GM13976 (cell line): ENCODE results near the gene DCBLD1.

Experiments
- DNase-seq: peaks from one replicate; pipeline ENCODE4 v3.0.0; 2012; ENCODE audit warnings: low spot score
- CTCF ChIP-seq: IDR thresholded peaks from 2 replicates; pipeline ENCODE4 v1.5.1; 2012; ENCODE audit warnings: borderline replicate concordance, mild to moderate bottlenecking; ENCODE audit not compliant: insufficient read depth; ENCODE audit errors: extremely low read depth, missing control alignments, control extremely low read depth
- in situ Hi-C: fragments of 300-500 bp; cut with MboI; formaldehyde crosslinking; loops from one replicate; pipeline ENCODE4 v1.12.0; 2022; ENCODE audit warnings: low sequenced_read_pairs, mixed read lengths, inconsistent platforms; ENCODE audit not compliant: unreplicated experiment

DCBLD1 gene

DNA sequence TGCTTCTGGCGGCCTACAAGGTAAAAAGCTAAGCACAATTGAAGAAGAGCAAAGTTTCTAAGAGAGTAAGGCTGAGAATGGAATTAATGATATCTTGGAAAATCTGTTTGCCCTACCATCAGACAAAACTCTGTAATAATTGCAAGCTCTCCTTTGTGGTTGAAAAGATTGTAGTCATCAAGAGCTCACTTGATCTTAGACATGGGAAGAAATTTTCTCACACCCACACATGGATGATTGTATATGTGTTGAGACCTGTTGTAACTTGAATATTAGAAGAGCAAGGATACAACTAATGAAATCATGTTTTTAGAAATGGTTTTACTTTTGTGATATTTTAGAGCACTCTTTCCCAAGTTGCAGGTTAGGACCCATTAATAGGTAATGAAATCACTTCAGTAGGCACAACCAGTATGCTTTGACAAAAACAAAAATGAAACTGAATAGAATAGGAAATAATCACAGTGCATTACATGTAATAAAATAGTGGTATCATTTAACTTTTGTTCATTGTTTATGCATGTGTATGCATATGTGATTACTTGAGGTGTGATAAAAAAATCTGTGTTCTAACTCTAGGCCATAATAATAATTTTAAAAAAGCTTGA, 14.0 kb downstream of the DCBLD1 start:
- no peak for DNase-seq
- in situ Hi-C loops = no loop called here
- no peak for TF ChIP-seq CTCF

GRCh38 chr6:117497237-117497636, 14.8 kb downstream of the DCBLD1 start:
- DNase-seq = no peak
- TF ChIP-seq CTCF = no peak
- in situ Hi-C loops = no loop called here

DNA sequence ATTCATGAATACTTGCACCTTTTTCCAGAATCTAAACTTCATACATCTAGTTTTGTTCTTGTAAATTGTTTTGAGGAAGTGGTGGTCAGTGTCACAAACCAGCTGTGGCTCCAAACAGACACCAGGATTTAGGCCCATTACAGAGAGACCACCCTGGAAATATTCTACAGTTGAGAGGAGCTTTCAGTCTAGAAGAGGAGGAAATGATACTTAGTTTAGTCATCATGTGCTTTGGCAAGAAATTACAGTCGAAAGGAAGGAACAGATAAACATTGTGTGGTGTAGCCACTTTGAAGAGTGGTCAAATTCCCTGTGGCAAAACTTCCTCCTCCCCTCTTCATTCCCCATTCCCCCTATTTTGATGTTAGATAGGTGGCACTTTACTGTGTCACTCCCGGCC, 15.7 kb downstream of the DCBLD1 start:
- no peak for TF ChIP-seq CTCF
- no peak for DNase-seq
- in situ Hi-C loops = no loop called here

GRCh38 chr6:117501722-117502121, 19.2 kb downstream of the DCBLD1 start:
- no peak for DNase-seq
- in situ Hi-C loops = no loop called here

DNA sequence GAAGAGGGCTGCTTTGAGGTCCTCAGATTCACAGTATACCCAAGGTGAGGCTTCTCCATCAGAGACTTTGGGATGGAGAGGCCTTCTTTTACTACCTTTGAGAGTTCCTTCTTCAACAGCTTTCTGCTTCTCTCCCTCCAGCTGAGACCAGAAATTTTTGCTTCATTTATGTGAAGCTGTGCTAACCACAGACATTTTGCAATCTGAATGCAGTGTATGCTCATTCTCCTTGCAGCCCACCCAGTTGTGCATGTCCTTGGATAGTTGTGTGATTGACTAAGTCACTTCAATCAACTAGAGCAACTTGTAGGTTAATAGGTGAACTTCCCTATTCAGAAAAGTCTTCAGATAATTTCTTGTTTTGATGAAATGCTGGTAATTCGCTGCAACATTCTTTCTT, 20.1 kb downstream of the DCBLD1 start:
- no peak for TF ChIP-seq CTCF
- in situ Hi-C loops = no loop called here
- no peak for DNase-seq

More at GRCh38 chr6:117501722-117502121, 19.2 kb downstream of the DCBLD1 start:
- TF ChIP-seq CTCF = no peak

GRCh38 chr6:117503211-117503610, 20.7 kb downstream of the DCBLD1 start:
- no peak for TF ChIP-seq CTCF
- DNase-seq = no peak
- in situ Hi-C loops = no loop called here
